Erythroblast (primary cell): ENCODE measurements around the gene FGF22.

ENCODE experiments used
- GATA1 ChIP-seq: IDR thresholded peaks from 2 replicates; pipeline ENCODE4 v1.6.1; 2011; ENCODE audit warnings: low read depth, mild to moderate bottlenecking, control low read depth, low read length, moderate library complexity
- POLR2A ChIP-seq: IDR thresholded peaks from 2 replicates; pipeline ENCODE4 v1.6.1; 2011; ENCODE audit warnings: mild to moderate bottlenecking, low read length

DNA sequence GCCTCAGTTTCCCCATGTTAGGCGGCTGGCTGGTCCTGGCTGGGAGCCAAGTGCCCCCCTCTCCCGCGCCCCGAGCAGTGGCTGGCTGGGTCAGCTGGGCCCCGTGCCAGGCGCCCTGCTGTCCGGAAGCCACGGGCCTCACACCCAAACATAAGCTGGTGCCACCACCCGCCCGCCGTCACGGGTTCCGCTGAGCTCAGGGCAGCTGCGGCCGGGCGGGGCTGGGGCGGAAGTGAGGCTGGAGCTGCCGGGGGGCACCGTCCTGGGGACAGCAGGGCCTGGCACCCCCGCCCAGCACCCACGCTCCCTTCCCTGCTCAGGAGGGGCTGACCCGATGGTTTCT is 30.7 kb upstream of the FGF22 start:
- TF ChIP-seq POLR2A (no peak), GATA1 (no peak)
